ENCODE measurements around the gene PLET1. TPM values are rescaled to one million over a fixed set of nuclear protein-coding genes. Genes with fewer than 3 reads are reported as not detected.

Gene PLET1
- total RNA-seq, 1 experiment from 2014 or later = not detected

- intact Hi-C loops (cut with micrococcal nuclease) = no loop called here
- no peak for DNase-seq (ENCODE audit: low read depth, low spot score)
- TF ChIP-seq JUND (IDR thresholded peaks at IDR 0.05) (no peak), POLR2A (IDR thresholded peaks at IDR 0.05; ENCODE audit: borderline replicate concordance, extremely low read depth, insufficient read depth, insufficient read length) (no peak), REST (IDR thresholded peaks at IDR 0.05; ENCODE audit: low read depth) (no peak), FOSL1 (IDR thresholded peaks at IDR 0.05; ENCODE audit: low read depth) (no peak), SIN3A (IDR thresholded peaks at IDR 0.05; ENCODE audit: low read depth) (no peak), MAX (IDR thresholded peaks at IDR 0.05) (no peak), ELF1 (IDR thresholded peaks at IDR 0.05; ENCODE audit: borderline replicate concordance, low read depth) (no peak), ZFX (IDR thresholded peaks at IDR 0.05) (no peak), EGR1 (IDR thresholded peaks at IDR 0.05; ENCODE audit: low read depth) (no peak)
- no peaks in the 10 kb centered on the region for H3K27me3 ChIP-seq (ENCODE audit: insufficient read depth, low read length)
- no peak overlapping the region for H3K27ac ChIP-seq (ENCODE audit: low read depth, low read length)
- BruUV-seq (replicated peaks) = no TSS peak
- ChIA-PET CTCF (interaction anchor here (2.1 to 6.5 kb wide), 4 partner anchors 10 to 166 kb away, joined by 11 to 73 read pairs (median 16); partner anchors contain the start of gene PTS), POLR2A (interaction anchor here (0.6 kb wide), 1 partner anchor 220 kb away, joined by 3 read pairs; no protein-coding TSS in a partner anchor), RAD21 (ENCODE audit: low non-redundant PET in 1 of 2, low total read pairs in 2 of 2, uncharacterized antibody in 2 of 2, unreplicated experiment in 2 of 2) (no interaction called here)
- H3K4me2 ChIP-seq (ENCODE audit: low read length) = no peak overlapping the region
- H2AFZ ChIP-seq (ENCODE audit: low read depth, low read length, poor library complexity, severe bottlenecking) = no peak overlapping the region
- no peak overlapping the region for H3K4me3 ChIP-seq (replicated peaks in 1 of 2; ENCODE audit: low read depth in 1 of 2, low read length in 2 of 2)
- no peaks in the 10 kb centered on the region for H4K20me1 ChIP-seq (ENCODE audit: insufficient read depth)
- no peaks in the 10 kb centered on the region for H3K79me2 ChIP-seq (ENCODE audit: insufficient read depth, low read length)
- peaks cover 0 to 5% of the 10 kb centered on the region in 2 experiments; a peak in 2 of 4 replicates for H3K4me1 ChIP-seq (ENCODE audit: control insufficient read depth in 1 of 2, insufficient read depth in 2 of 2, low read length in 2 of 2)
- ATAC-seq = no peak
- no peaks in the 10 kb centered on the region for H3K9me2 ChIP-seq (ENCODE audit: insufficient read depth)
- no peaks in the 10 kb centered on the region for H3K36me3 ChIP-seq (ENCODE audit: control insufficient read depth in 1 of 2, insufficient read depth in 2 of 2, low read length in 2 of 2)
- no peak overlapping the region for H3K9ac ChIP-seq (ENCODE audit: low read length)
- H3K9me3 ChIP-seq (ENCODE audit: control insufficient read depth in 1 of 2, insufficient read depth in 1 of 2, low read depth in 1 of 2, low read length in 2 of 2) = no peaks in the 10 kb centered on the region
Observed at GRCh38 chr11:112278803-112279202, 18.1 kb upstream of the PLET1 start.

All from HCT116 (cell line).